Stimulated activated naive CD8-positive, alpha-beta T cell treated with anti-CD3 and anti-CD28 coated beads, Interleukin-15, amount 100 ng/mL, for 72 hours (primary cell): ENCODE measurements around the gene PDILT.
"Not testable (repeated sequence)": the region's sequence is repeated elsewhere in the genome, so short reads cannot be mapped to it uniquely, and the experiment has no call there.

Source experiments
- ATAC-seq: fragments of 150-1000 bp; cut with Tn5 transposase; 2 replicates; pipeline ENCODE4 v1.10.0; 2021; ENCODE audit warnings: mild to moderate bottlenecking, moderate library complexity
- DNase-seq, 2 donors: peaks; one replicate each; pipeline ENCODE4 v3.0.0; 2021 to 2022
- H3K27ac Mint-ChIP-seq, 2 donors: one replicate each; pipeline ENCODE4 v1.8.0; 2022; ENCODE audit warnings: mild to moderate bottlenecking in 2 of 2, mixed read lengths in 2 of 2, moderate library complexity in 2 of 2
- H3K27me3 Mint-ChIP-seq: one replicate; pipeline ENCODE4 v1.8.0; 2022; ENCODE audit warnings: mixed read lengths
- H3K4me1 Mint-ChIP-seq: one replicate; pipeline ENCODE4 v1.8.0; 2022; ENCODE audit warnings: mild to moderate bottlenecking, mixed read lengths
- H3K4me3 Mint-ChIP-seq, 2 donors: one replicate each; pipeline ENCODE4 v1.8.0; 2022; ENCODE audit warnings: mild to moderate bottlenecking in 2 of 2, mixed read lengths in 2 of 2, moderate library complexity in 1 of 2
- H3K9me3 Mint-ChIP-seq, 2 donors: one replicate each; pipeline ENCODE4 v1.8.0; 2022; ENCODE audit warnings: mixed read lengths in 2 of 2

Gene PDILT

GRCh38 chr16:20323591-20324117, 80.9 kb downstream of the PDILT start:
- no peak for ATAC-seq
- H3K9me3 Mint-ChIP-seq, result no peaks in the 10 kb centered on the region
- peaks cover 7% of the 10 kb centered on the region for H3K27me3 Mint-ChIP-seq
- DNase-seq, result no peak
- H3K4me1 Mint-ChIP-seq, result no peaks in the 10 kb centered on the region
- H3K4me3 Mint-ChIP-seq, result no peak overlapping the region
- H3K27ac Mint-ChIP-seq, result no peak overlapping the region

GRCh38 chr16:20322696-20323095, 81.8 kb downstream of the PDILT start:
- DNase-seq (no peak), ATAC-seq (no peak)
- no peak overlapping the region for H3K4me3 Mint-ChIP-seq
- H3K9me3 Mint-ChIP-seq, result no peaks in the 10 kb centered on the region
- H3K27ac Mint-ChIP-seq, result no peak overlapping the region
- H3K4me1 Mint-ChIP-seq, result no peaks in the 10 kb centered on the region
- H3K27me3 Mint-ChIP-seq, result peaks cover 7% of the 10 kb centered on the region

- ATAC-seq, result no peak
- Mint-ChIP-seq H3K27me3 (peaks cover 7% of the 10 kb centered on the region), H3K4me3 (no peak overlapping the region), H3K4me1 (no peaks in the 10 kb centered on the region), H3K9me3 (no peaks in the 10 kb centered on the region), H3K27ac (no peak overlapping the region)
- DNase-seq, result no peak
These were observed 82.9 kb downstream of the PDILT start for GRCh38 chr16:20321671-20322070.

GRCh38 chr16:20321051-20321450, 83.5 kb downstream of the PDILT start:
- not testable (repeated sequence) for H3K4me1 Mint-ChIP-seq, DNase-seq, H3K9me3 Mint-ChIP-seq, H3K27ac Mint-ChIP-seq, H3K27me3 Mint-ChIP-seq, ATAC-seq, H3K4me3 Mint-ChIP-seq

GRCh38 chr16:20320592-20320991, 83.9 kb downstream of the PDILT start:
- peaks cover 7% of the 10 kb centered on the region for H3K27me3 Mint-ChIP-seq
- DNase-seq (no peak), ATAC-seq (no peak)
- H3K4me1 Mint-ChIP-seq, result no peaks in the 10 kb centered on the region
- H3K9me3 Mint-ChIP-seq, result no peaks in the 10 kb centered on the region
- no peak overlapping the region for H3K27ac Mint-ChIP-seq
- H3K4me3 Mint-ChIP-seq, result no peak overlapping the region

GRCh38 chr16:20320178-20320577, 84.4 kb downstream of the PDILT start:
- Mint-ChIP-seq H3K4me1 (no peaks in the 10 kb centered on the region), H3K9me3 (no peaks in the 10 kb centered on the region), H3K27me3 (peaks cover 7% of the 10 kb centered on the region), H3K27ac (no peak overlapping the region), H3K4me3 (no peak overlapping the region)
- no peak for DNase-seq
- no peak for ATAC-seq

GRCh38 chr16:20319406-20319805, 85.1 kb downstream of the PDILT start:
- Mint-ChIP-seq H3K4me1 (no peaks in the 10 kb centered on the region), H3K9me3 (no peaks in the 10 kb centered on the region), H3K27ac (no peak overlapping the region), H3K27me3 (peaks cover 7% of the 10 kb centered on the region), H3K4me3 (no peak overlapping the region)
- DNase-seq, result no peak
- no peak for ATAC-seq

GRCh38 chr16:20318437-20318836, 86.1 kb downstream of the PDILT start:
- DNase-seq, result no peak
- no peak overlapping the region for H3K27ac Mint-ChIP-seq
- no peaks in the 10 kb centered on the region for H3K4me1 Mint-ChIP-seq
- H3K27me3 Mint-ChIP-seq, result peaks cover 1% of the 10 kb centered on the region
- no peaks in the 10 kb centered on the region for H3K9me3 Mint-ChIP-seq
- no peak for ATAC-seq
- H3K4me3 Mint-ChIP-seq, result no peak overlapping the region

- no peaks in the 10 kb centered on the region for H3K27me3 Mint-ChIP-seq
- no peak overlapping the region for H3K4me3 Mint-ChIP-seq
- H3K4me1 Mint-ChIP-seq, result no peaks in the 10 kb centered on the region
- no peak overlapping the region for H3K27ac Mint-ChIP-seq
- no peak for DNase-seq
- H3K9me3 Mint-ChIP-seq, result peaks cover 0 to 4% of the 10 kb centered on the region in 2 donors
- no peak for ATAC-seq
These were observed 86.5 kb downstream of the PDILT start for GRCh38 chr16:20318006-20318405.

GRCh38 chr16:20317117-20317516, 87.4 kb downstream of the PDILT start:
- no peak overlapping the region for H3K4me3 Mint-ChIP-seq
- no peak overlapping the region for H3K27ac Mint-ChIP-seq
- no peaks in the 10 kb centered on the region for H3K4me1 Mint-ChIP-seq
- H3K9me3 Mint-ChIP-seq, result peaks cover 0 to 5% of the 10 kb centered on the region in 2 donors
- DNase-seq (no peak), ATAC-seq (no peak)
- no peaks in the 10 kb centered on the region for H3K27me3 Mint-ChIP-seq

GRCh38 chr16:20316715-20317114, 87.8 kb downstream of the PDILT start:
- no peak overlapping the region for H3K27ac Mint-ChIP-seq
- DNase-seq, result no peak
- peaks cover 0 to 5% of the 10 kb centered on the region in 2 donors for H3K9me3 Mint-ChIP-seq
- no peak for ATAC-seq
- no peaks in the 10 kb centered on the region for H3K4me1 Mint-ChIP-seq
- H3K27me3 Mint-ChIP-seq, result no peaks in the 10 kb centered on the region
- H3K4me3 Mint-ChIP-seq, result no peak overlapping the region

- H3K27me3 Mint-ChIP-seq, result no peaks in the 10 kb centered on the region
- DNase-seq (no peak), ATAC-seq (no peak)
- H3K9me3 Mint-ChIP-seq, result peaks cover 0 to 5% of the 10 kb centered on the region in 2 donors
- H3K4me3 Mint-ChIP-seq, result no peak overlapping the region
- H3K4me1 Mint-ChIP-seq, result no peaks in the 10 kb centered on the region
- H3K27ac Mint-ChIP-seq, result no peak overlapping the region
These were observed 88.8 kb downstream of the PDILT start for GRCh38 chr16:20315764-20316163.

GRCh38 chr16:20314575-20314974, 90.0 kb downstream of the PDILT start:
- no peaks in the 10 kb centered on the region for H3K27me3 Mint-ChIP-seq
- ATAC-seq, result no peak
- no peak overlapping the region for H3K4me3 Mint-ChIP-seq
- DNase-seq, result no peak
- H3K9me3 Mint-ChIP-seq, result peaks cover 0 to 5% of the 10 kb centered on the region in 2 donors
- H3K4me1 Mint-ChIP-seq, result no peaks in the 10 kb centered on the region
- H3K27ac Mint-ChIP-seq, result no peak overlapping the region

- ATAC-seq (no peak), DNase-seq (no peak)
- Mint-ChIP-seq H3K9me3 (peaks cover 0 to 5% of the 10 kb centered on the region in 2 donors), H3K4me3 (no peak overlapping the region), H3K27ac (no peak overlapping the region), H3K4me1 (no peaks in the 10 kb centered on the region), H3K27me3 (no peaks in the 10 kb centered on the region)
These were observed 90.8 kb downstream of the PDILT start for GRCh38 chr16:20313741-20314140.

GRCh38 chr16:20312536-20313095, 91.9 kb downstream of the PDILT start:
- not testable (repeated sequence) for H3K9me3 Mint-ChIP-seq, H3K4me3 Mint-ChIP-seq, H3K4me1 Mint-ChIP-seq, DNase-seq, ATAC-seq, H3K27ac Mint-ChIP-seq, H3K27me3 Mint-ChIP-seq

GRCh38 chr16:20311548-20311947, 93.0 kb downstream of the PDILT start:
- DNase-seq (no peak), ATAC-seq (no peak)
- H3K4me3 Mint-ChIP-seq, result no peak overlapping the region
- no peaks in the 10 kb centered on the region for H3K27me3 Mint-ChIP-seq
- no peaks in the 10 kb centered on the region for H3K4me1 Mint-ChIP-seq
- peaks cover 0 to 5% of the 10 kb centered on the region in 2 donors for H3K9me3 Mint-ChIP-seq
- H3K27ac Mint-ChIP-seq, result no peak overlapping the region
